PC-9 (cell line): ENCODE measurements around the gene PDE6G.

Source experiments
- CTCF ChIP-seq: fragments of 200-600 bp; sonication (generic); conservative IDR thresholded peaks from 2 replicates; pipeline ENCODE4 v1.6.1; 2017; ENCODE audit warnings: mixed run types, antibody characterized with exemption, mild to moderate bottlenecking, moderate library complexity
- EZH2 ChIP-seq: fragments of 200-600 bp; sonication (generic); IDR thresholded peaks from 2 replicates; pipeline ENCODE4 v1.8.0; 2017; ENCODE audit warnings: antibody characterized with exemption, low read depth

DNA sequence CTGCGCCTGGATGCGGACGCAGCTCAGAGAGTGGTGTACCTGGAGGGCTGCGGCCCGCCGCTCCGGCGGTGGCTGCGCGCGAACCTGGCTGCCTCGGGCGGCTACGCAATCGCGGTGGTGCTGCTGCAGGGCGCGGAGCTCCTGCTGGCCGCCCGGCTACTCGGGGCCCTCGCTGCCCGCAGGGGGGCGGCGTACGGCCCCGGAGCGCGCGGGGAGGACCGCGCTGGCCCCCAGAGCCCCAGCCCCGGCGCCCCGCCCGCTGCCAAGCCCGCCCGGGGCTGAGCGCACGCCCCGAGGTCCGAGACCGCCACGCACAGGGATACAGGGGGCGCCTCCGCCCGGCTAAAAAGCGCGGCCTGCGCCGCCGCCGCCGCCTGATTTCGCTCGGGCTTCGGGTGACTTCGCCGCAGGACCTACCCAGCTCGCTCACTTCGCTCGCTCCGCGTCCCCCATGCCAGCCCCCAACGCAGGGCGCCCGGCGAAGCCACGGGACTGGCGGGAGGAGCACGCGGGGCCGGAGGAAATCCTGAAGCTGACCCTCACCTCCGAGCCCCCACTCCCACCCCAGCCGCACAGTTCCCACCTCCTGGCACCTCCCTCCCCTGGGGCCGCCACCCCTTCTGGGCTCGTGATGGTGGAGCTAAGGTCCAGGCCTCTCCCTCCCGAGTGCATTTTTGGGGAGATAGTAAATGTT, 8.2 kb downstream of the PDE6G start:
- TF ChIP-seq CTCF (no peak), EZH2 (no peak)
